Keratinocyte (primary cell): Measurements from ENCODE around the gene ALPI. TPM values are rescaled to one million over a fixed set of nuclear protein-coding genes. Genes with fewer than 3 reads are reported as not detected.

ENCODE experiments used
- DNase-seq: peaks from one replicate; pipeline ENCODE4 v3.0.0-alpha.2; 2011; ENCODE audit warnings: low read depth, missing footprints, low spot score
- FAIRE-seq: peaks from 2 replicates; lab custom pipeline; 2011; peaks lifted over from hg19 to GRCh38; lab: Jason Lieb, UNC
- H2AFZ ChIP-seq: 2 replicates; pipeline ENCODE4 v1.6.0; 2012; ENCODE audit warnings: low read length, control low read depth, inconsistent platforms; ENCODE audit not compliant: control insufficient read depth
- H3K27ac ChIP-seq: 2 replicates; pipeline ENCODE4 v1.5.1; 2011; ENCODE audit warnings: low read length; ENCODE audit not compliant: control insufficient read depth, insufficient read depth
- H3K27me3 ChIP-seq: 3 replicates; pipeline ENCODE4 v1.6.0; 2011; ENCODE audit warnings: low read length; ENCODE audit not compliant: control insufficient read depth, insufficient read depth; ENCODE audit errors: extremely low read depth
- H3K36me3 ChIP-seq, 2 experiments: 2 replicates in 1 of 2; 3 replicates in 1 of 2; pipeline ENCODE4 v1.5.1; 2011; ENCODE audit warnings: low read length in 2 of 2, mild to moderate bottlenecking in 1 of 2; ENCODE audit not compliant: control insufficient read depth in 2 of 2, insufficient read depth in 2 of 2; ENCODE audit errors: extremely low read depth in 1 of 2
- H3K4me1 ChIP-seq: 3 replicates; pipeline ENCODE4 v1.5.1; 2011; ENCODE audit warnings: low read length; ENCODE audit not compliant: control insufficient read depth, insufficient read depth; ENCODE audit errors: extremely low read depth
- H3K4me2 ChIP-seq: 3 replicates; pipeline ENCODE4 v1.6.0; 2011; ENCODE audit warnings: low read depth, low read length; ENCODE audit not compliant: control insufficient read depth, insufficient read depth; ENCODE audit errors: extremely low read depth
- H3K4me3 ChIP-seq, 3 experiments: fragments of 200-600 bp in 1 of 3; sonication (generic) in 1 of 3; 2 replicates in 2 of 3; 3 replicates in 1 of 3; pipeline ENCODE4 v1.5.1; 2011 to 2016; ENCODE audit warnings: low read length in 3 of 3, mild to moderate bottlenecking in 3 of 3, control low read depth in 2 of 3, inconsistent platforms in 1 of 3, low read depth in 1 of 3, mixed read lengths in 1 of 3, mixed run types in 1 of 3, moderate library complexity in 1 of 3; ENCODE audit not compliant: control insufficient read depth in 2 of 3, insufficient read depth in 2 of 3; ENCODE audit errors: extremely low read depth in 1 of 3
- H3K79me2 ChIP-seq: 2 replicates; pipeline ENCODE4 v1.6.0; 2012; ENCODE audit warnings: low read length; ENCODE audit not compliant: control insufficient read depth, insufficient read depth
- H3K9ac ChIP-seq: 3 replicates; pipeline ENCODE4 v1.6.0; 2011; ENCODE audit warnings: low read length; ENCODE audit not compliant: control insufficient read depth, insufficient read depth; ENCODE audit errors: extremely low read depth
- H3K9me1 ChIP-seq: 3 replicates; pipeline ENCODE4 v1.6.0; 2011; ENCODE audit warnings: low read length; ENCODE audit not compliant: control insufficient read depth, insufficient read depth; ENCODE audit errors: extremely low read depth
- H3K9me3 ChIP-seq: 2 replicates; pipeline ENCODE4 v1.5.1; 2012; ENCODE audit warnings: low read depth, low read length; ENCODE audit not compliant: control insufficient read depth
- H4K20me1 ChIP-seq: 3 replicates; pipeline ENCODE4 v1.6.0; 2011; ENCODE audit warnings: low read length; ENCODE audit not compliant: control insufficient read depth, insufficient read depth; ENCODE audit errors: extremely low read depth
- CTCF ChIP-seq, 3 experiments: IDR thresholded peaks in 1 of 3; conservative IDR thresholded peaks in 1 of 3; optimal IDR thresholded peaks in 1 of 3; 2 replicates in 2 of 3; 3 replicates in 1 of 3; pipeline versions ENCODE3 to v1.5.1; 2011; ENCODE audit warnings: low read length in 3 of 3, mild to moderate bottlenecking in 3 of 3, moderate library complexity in 2 of 3, control low read depth in 1 of 3, inconsistent platforms in 1 of 3; ENCODE audit not compliant: insufficient read depth in 2 of 3; ENCODE audit errors: extremely low read depth in 1 of 3
- EZH2 ChIP-seq: IDR thresholded peaks from one replicate; pipeline ENCODE4 v1.6.1; 2012; ENCODE audit warnings: inconsistent platforms, mild to moderate bottlenecking, low read length, moderate library complexity
- dilution Hi-C: fragments of 300-500 bp; cut with MboI; formaldehyde crosslinking; loops from one replicate; pipeline ENCODE4 v1.7.0; 2020; ENCODE audit warnings: low sequenced_read_pairs; ENCODE audit not compliant: extremely low pct_ligation_motif_present
- polyA plus RNA-seq, 5 experiments: library from polyadenylated mRNA; depleted of rRNA in 3 of 5; stranded (reverse) in 3 of 5; stranded (forward) in 1 of 5; unstranded in 1 of 5; fragments of >200 nt; gene quantifications; 1 replicate in 1 of 5; 2 replicates in 3 of 5; 3 replicates in 1 of 5; pipeline versions ENCODE4 v1.2.1 to v1.2.3, GENCODE V29; 2011 to 2012; ENCODE audit warnings: missing spikeins in 2 of 5, low read depth in 1 of 5, low replicate concordance in 1 of 5

The ALPI gene
- polyA plus RNA-seq, 1 donor (not counting 4 experiments of a cell fraction or from before 2014, with no cell fraction given) = not detected

GRCh38 chr2:232503809-232504323 is 47.9 kb downstream of the ALPI start:
- dilution Hi-C loops = no loop called here
- H3K79me2 ChIP-seq = no peaks in the 10 kb centered on the region

DNA sequence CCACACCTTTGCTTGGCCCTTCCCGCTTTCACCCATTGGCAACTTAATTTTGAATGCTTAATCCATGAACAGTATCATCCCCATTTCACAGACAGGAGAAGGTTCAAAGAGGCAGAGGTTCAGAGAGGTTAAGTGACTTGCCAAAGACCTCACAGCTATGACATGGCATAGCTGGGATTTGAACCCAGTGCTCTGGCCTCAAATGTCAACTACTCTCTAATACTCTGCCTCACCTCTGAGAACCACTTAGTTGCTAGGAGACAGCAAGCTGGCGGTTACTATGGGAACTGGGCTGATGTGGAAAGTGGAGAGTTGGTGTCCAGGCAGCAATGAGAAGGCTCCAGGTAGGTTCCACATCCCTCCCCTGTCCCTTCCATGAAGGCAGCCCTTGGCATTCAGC is 48.5 kb downstream of the ALPI start:
- no peaks in the 10 kb centered on the region for H3K4me1 ChIP-seq
- H3K27ac ChIP-seq = no peak overlapping the region
- H3K79me2 ChIP-seq = no peaks in the 10 kb centered on the region
- no peaks in the 10 kb centered on the region for H3K36me3 ChIP-seq
- no peaks in the 10 kb centered on the region for H4K20me1 ChIP-seq
- no peak overlapping the region for H3K4me3 ChIP-seq
- H3K9me3 ChIP-seq = no peaks in the 10 kb centered on the region
- FAIRE-seq = no peak
- no peak for DNase-seq
- no peaks in the 10 kb centered on the region for H3K9me1 ChIP-seq
- TF ChIP-seq EZH2 (no peak), CTCF (optimal IDR thresholded peaks at IDR 0.05 in 1 of 3, IDR thresholded peaks at IDR 0.05 in 1 of 3, conservative IDR thresholded peaks at IDR 0.05 in 1 of 3; ENCODE audit: extremely low read depth in 1 of 3, insufficient read depth in 2 of 3, low read length in 3 of 3) (no peak)
- no peak overlapping the region for H2AFZ ChIP-seq
- H3K9ac ChIP-seq = no peak overlapping the region
- peaks cover 46% of the 10 kb centered on the region for H3K27me3 ChIP-seq
- dilution Hi-C loops = no loop called here
- H3K4me2 ChIP-seq = no peak overlapping the region

More at GRCh38 chr2:232503809-232504323, 47.9 kb downstream of the ALPI start:
- no peak overlapping the region for H3K27ac ChIP-seq
- no peaks in the 10 kb centered on the region for H3K36me3 ChIP-seq
- H3K4me1 ChIP-seq = no peaks in the 10 kb centered on the region
- H4K20me1 ChIP-seq = no peaks in the 10 kb centered on the region
- DNase-seq (no peak), FAIRE-seq (no peak)
- no peak overlapping the region for H3K4me3 ChIP-seq
- H3K9ac ChIP-seq = no peak overlapping the region
- peak; percentile 98 for TF ChIP-seq EZH2
- TF ChIP-seq CTCF (optimal IDR thresholded peaks at IDR 0.05 in 1 of 3, IDR thresholded peaks at IDR 0.05 in 1 of 3, conservative IDR thresholded peaks at IDR 0.05 in 1 of 3; ENCODE audit: extremely low read depth in 1 of 3, insufficient read depth in 2 of 3, low read length in 3 of 3) = no peak
- no peak overlapping the region for H3K4me2 ChIP-seq
- H2AFZ ChIP-seq = no peak overlapping the region
- no peaks in the 10 kb centered on the region for H3K9me3 ChIP-seq
- H3K9me1 ChIP-seq = no peaks in the 10 kb centered on the region
- H3K27me3 ChIP-seq = peaks cover 46% of the 10 kb centered on the region
